HCT116 (cell line): ENCODE results near the gene CIAO2B.

ENCODE experiments used
- CTCF ChIP-seq, 3 experiments: fragments of 200-600 bp in 1 of 3; sonication (generic) in 1 of 3; IDR thresholded peaks in 2 of 3; conservative IDR thresholded peaks in 1 of 3; 2 replicates each; pipeline ENCODE4 v1.5.1; 2012 to 2017; ENCODE audit warnings: low read depth in 2 of 3, low read length in 2 of 3, antibody characterized with exemption in 1 of 3, borderline replicate concordance in 1 of 3, control low read depth in 1 of 3, mild to moderate bottlenecking in 1 of 3, mixed read lengths in 1 of 3, mixed run types in 1 of 3, moderate library complexity in 1 of 3; ENCODE audit not compliant: insufficient read depth in 1 of 3
- EZH2 ChIP-seq: fragments of 200-600 bp; sonication (generic); IDR thresholded peaks from 2 replicates; pipeline ENCODE4 v1.6.1; 2017; ENCODE audit warnings: antibody characterized with exemption, mixed run types
- POLR2A ChIP-seq: IDR thresholded peaks from 2 replicates; pipeline ENCODE4 v1.7.0; 2011; ENCODE audit warnings: borderline replicate concordance; ENCODE audit not compliant: insufficient read depth, insufficient read length; ENCODE audit errors: extremely low read depth
- RAD21 ChIP-seq: IDR thresholded peaks from 2 replicates; pipeline ENCODE4 v1.6.1; 2012; ENCODE audit warnings: low read depth, mild to moderate bottlenecking
- SRF ChIP-seq: IDR thresholded peaks from 2 replicates; pipeline ENCODE4 v1.6.1; 2012; ENCODE audit warnings: low read depth
- TCF7L2 ChIP-seq: IDR thresholded peaks from 2 replicates; pipeline ENCODE4 v1.7.0; 2011; ENCODE audit warnings: borderline replicate concordance, inconsistent platforms; ENCODE audit not compliant: insufficient read depth, insufficient read length; ENCODE audit errors: extremely low read depth
- ZNF274 ChIP-seq: fragments of 200-500 bp; sonication (Bioruptor generic); IDR thresholded peaks from 2 replicates; pipeline ENCODE4 v1.6.1; 2014; ENCODE audit warnings: mild to moderate bottlenecking, low read depth, low read length, inconsistent platforms
- TF ChIP-seq, protein P1 (sequence below): IDR thresholded peaks from 2 replicates; pipeline ENCODE4 v1.6.1; 2012

GRCh38 chr16:66983033-66983432 lies 48.8 kb upstream of the CIAO2B start:
- TF ChIP-seq CTCF (IDR thresholded peaks at IDR 0.05 in 2 of 3, conservative IDR thresholded peaks at IDR 0.05 in 1 of 3; ENCODE audit: borderline replicate concordance in 1 of 3, insufficient read depth in 1 of 3, low read depth in 2 of 3, low read length in 2 of 3) (no peak), ZNF274 (no peak), SRF (no peak), TCF7L2 (no peak), POLR2A (no peak), EZH2 (no peak), RAD21 (no peak)
- TF ChIP-seq, protein P1, sequence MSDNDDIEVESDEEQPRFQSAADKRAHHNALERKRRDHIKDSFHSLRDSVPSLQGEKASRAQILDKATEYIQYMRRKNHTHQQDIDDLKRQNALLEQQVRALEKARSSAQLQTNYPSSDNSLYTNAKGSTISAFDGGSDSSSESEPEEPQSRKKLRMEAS: no peak
